Ovary (tissue), 9 donors: Measurements from ENCODE around the gene LAG3. TPM values are rescaled to one million over a fixed set of nuclear protein-coding genes. Genes with fewer than 3 reads are reported as not detected.
A peak's percentile ranks its signal among the peaks of the same experiment; 100 is the strongest.

ENCODE experiments used
- DNase-seq, 5 donors: peaks; one replicate each; pipeline ENCODE4 v3.0.0-alpha.2; 2019 to 2020
- H3K27ac ChIP-seq, 2 donors: fragments of 200-600 bp; one replicate each; pipeline versions ENCODE4 v1.5.1 to v1.8.0; 2019 to 2022
- H3K27me3 ChIP-seq: fragments of 200-600 bp; one replicate; pipeline ENCODE4 v1.8.0; 2022
- H3K36me3 ChIP-seq: fragments of 200-600 bp; sonication (generic); one replicate; pipeline ENCODE4 v1.5.1; 2019
- H3K4me1 ChIP-seq: one replicate; pipeline ENCODE4 v1.8.1; 2013; ENCODE audit warnings: mild to moderate bottlenecking, moderate library complexity; ENCODE audit not compliant: insufficient read depth
- H3K4me3 ChIP-seq: fragments of 200-600 bp; sonication (generic); one replicate; pipeline ENCODE4 v1.5.1; 2017
- H3K9me3 ChIP-seq, 2 donors: fragments of 200-600 bp in 1 of 2; sonication (generic) in 1 of 2; one replicate each; pipeline versions ENCODE4 v1.5.1 to v1.8.1; 2013 to 2019; ENCODE audit warnings: mild to moderate bottlenecking in 1 of 2, moderate library complexity in 1 of 2
- EP300 ChIP-seq: sonication (generic); formaldehyde crosslinking; IDR thresholded peaks from one replicate; pipeline ENCODE4 v1.6.1; 2017; ENCODE audit warnings: antibody characterized with exemption
- POLR2A ChIP-seq: fragments of 450-650 bp; IDR thresholded peaks from one replicate; pipeline ENCODE4 v1.6.1; 2017; ENCODE audit warnings: antibody characterized with exemption, mild to moderate bottlenecking, moderate library complexity
- WGBS, 3 donors: extraction: QIAGEN DNeasy Blood & Tissue Kit in 1 of 3; methylation state at CpG; one replicate each; pipeline versions ENCODE4 v1.1.5 to v1.1.7; 2013 to 2017; 5-methylcytosine and 5-hydroxymethylcytosine counted together
- intact Hi-C, 4 donors: fragments of 100-400 bp; cut with DNase I; formaldehyde crosslinking; loops; one replicate each; pipeline versions ENCODE4 v1.11.0 to v1.15.1; 2022 to 2023
- polyA plus RNA-seq, 2 donors: library from polyadenylated mRNA; stranded (reverse); fragments of 200-250 nt in 1 of 2; fragments of 350-450 nt in 1 of 2; fragmentation: Illumina TruSeq in 1 of 2; extraction: RNeasy Lipid Tissue Mini Kit (QIAGEN cat#74804) in 1 of 2; gene quantifications; one replicate each; pipeline ENCODE4 v1.2.3, GENCODE V29; 2013 to 2014
- total RNA-seq, 7 donors: library from RNA; depleted of rRNA in 2 of 7; stranded (reverse); fragments of >200 nt in 2 of 7; fragmentation: NEBNext Ultra II Directional in 3 of 7; extraction: Animal tissue kit (Norgen Biotek cat#: 25700) in 3 of 7; gene quantifications; one replicate each; pipeline versions ENCODE4 v1.1.0 to v1.2.4, GENCODE V29; 2016 to 2023
- TF ChIP-seq, protein P1 (sequence below), 3 donors: fragments of 450-650 bp in 2 of 3; fragments of 200-600 bp in 1 of 3; IDR thresholded peaks; one replicate each; pipeline versions ENCODE4 v1.5.1 to v1.8.0; 2016 to 2022; ENCODE audit warnings: antibody characterized with exemption in 3 of 3, mild to moderate bottlenecking in 1 of 3
- donor health status: DM: no; HTN: no; CAD: no; lungs with moderate emphysema.
- donor health status: DM: no; HTN: no; CAD: no.
- donor health status: Bipolar disorder and iron deficiency.
- donor health status: DM: yes; HTN: yes; CAD: no.
- donor health status: DM: no; HTN: no; CAD: no.
- donor health status: DM: yes; HTN: yes; CAD: no.

Gene LAG3
- total and polyA plus RNA-seq, 9 donors, result 4.7 to 21.8 (median 14.2) TPM

GRCh38 chr12:6763380-6763779, 8.9 kb upstream of the LAG3 start:
- H3K9me3 ChIP-seq, result no peaks in the 10 kb centered on the region
- no peak for DNase-seq
- no peaks in the 10 kb centered on the region for H3K27me3 ChIP-seq
- no peaks in the 10 kb centered on the region for H3K36me3 ChIP-seq
- H3K4me1 ChIP-seq, result peaks cover 17% of the 10 kb centered on the region
- WGBS, 3 donors, result 53 to 58% (median 55%) methylated on average over 4 of the region's 4 CpGs
- H3K27ac ChIP-seq, result peak overlapping the region; percentile 91 to 100
- intact Hi-C loops, result no loop called here
- H3K4me3 ChIP-seq, result peak overlapping the region; percentile 3
- TF ChIP-seq POLR2A, result no peak

GRCh38 chr12:6764011-6764828, 8.1 kb upstream of the LAG3 start:
- Histone ChIP-seq H3K27me3 (no peaks in the 10 kb centered on the region), H3K9me3 (no peaks in the 10 kb centered on the region), H3K4me3 (peak overlapping the region; percentile 68), H3K27ac (peak overlapping the region; percentile 91 to 100), H3K4me1 (peaks cover 23% of the 10 kb centered on the region), H3K36me3 (no peaks in the 10 kb centered on the region)
- DNase-seq, result peak; percentile 95 to 97 (median 96)
- no peak for TF ChIP-seq EP300
- TF ChIP-seq, protein P1, sequence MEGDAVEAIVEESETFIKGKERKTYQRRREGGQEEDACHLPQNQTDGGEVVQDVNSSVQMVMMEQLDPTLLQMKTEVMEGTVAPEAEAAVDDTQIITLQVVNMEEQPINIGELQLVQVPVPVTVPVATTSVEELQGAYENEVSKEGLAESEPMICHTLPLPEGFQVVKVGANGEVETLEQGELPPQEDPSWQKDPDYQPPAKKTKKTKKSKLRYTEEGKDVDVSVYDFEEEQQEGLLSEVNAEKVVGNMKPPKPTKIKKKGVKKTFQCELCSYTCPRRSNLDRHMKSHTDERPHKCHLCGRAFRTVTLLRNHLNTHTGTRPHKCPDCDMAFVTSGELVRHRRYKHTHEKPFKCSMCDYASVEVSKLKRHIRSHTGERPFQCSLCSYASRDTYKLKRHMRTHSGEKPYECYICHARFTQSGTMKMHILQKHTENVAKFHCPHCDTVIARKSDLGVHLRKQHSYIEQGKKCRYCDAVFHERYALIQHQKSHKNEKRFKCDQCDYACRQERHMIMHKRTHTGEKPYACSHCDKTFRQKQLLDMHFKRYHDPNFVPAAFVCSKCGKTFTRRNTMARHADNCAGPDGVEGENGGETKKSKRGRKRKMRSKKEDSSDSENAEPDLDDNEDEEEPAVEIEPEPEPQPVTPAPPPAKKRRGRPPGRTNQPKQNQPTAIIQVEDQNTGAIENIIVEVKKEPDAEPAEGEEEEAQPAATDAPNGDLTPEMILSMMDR (IDR thresholded peaks at IDR 0.05), result no peak
- TF ChIP-seq POLR2A, result no peak
- intact Hi-C loops, result no loop called here
- 0 to 1% (median 1%) methylated on average over 15 to 16 of the region's 16 CpGs for WGBS, 3 donors

DNA sequence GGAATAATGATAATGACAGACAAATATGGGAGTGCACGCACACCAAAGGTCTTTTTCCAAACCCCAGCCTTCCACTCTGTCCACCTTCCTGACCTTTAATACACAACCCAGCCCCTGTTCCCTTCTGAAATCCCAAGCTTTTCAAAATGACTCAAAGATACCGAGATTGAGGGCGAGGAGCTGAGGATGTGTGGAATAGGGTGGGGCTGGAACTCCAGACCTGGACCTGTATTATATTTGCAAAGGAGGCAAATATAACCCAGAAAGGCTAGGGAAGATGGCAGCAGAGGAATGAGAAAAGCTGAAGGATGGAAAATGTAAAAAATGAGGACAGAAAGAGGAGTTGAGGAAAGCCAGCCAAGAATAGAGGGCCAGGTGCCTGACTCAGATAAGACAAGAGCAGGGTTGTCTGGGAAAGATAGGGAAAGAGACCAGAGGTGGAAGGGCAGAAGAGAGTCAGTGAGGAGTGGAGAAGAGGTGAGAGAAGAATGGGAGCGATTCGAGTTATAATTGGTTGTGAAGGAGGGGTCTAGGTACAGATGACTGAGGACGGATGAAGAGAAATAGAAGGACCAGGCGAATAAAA, 7.2 kb upstream of the LAG3 start:
- peak overlapping the region; percentile 68 for H3K4me3 ChIP-seq
- no peaks in the 10 kb centered on the region for H3K36me3 ChIP-seq
- no peaks in the 10 kb centered on the region for H3K9me3 ChIP-seq
- H3K27ac ChIP-seq, result peak overlapping the region; percentile 91 to 100
- no peak for DNase-seq
- intact Hi-C loops, result no loop called here
- peaks cover 23% of the 10 kb centered on the region for H3K4me1 ChIP-seq
- TF ChIP-seq POLR2A, result no peak
- no peak for TF ChIP-seq EP300
- TF ChIP-seq, protein P1 (IDR thresholded peaks at IDR 0.05), result no peak
- 10 to 16% (median 15%) methylated on average over 7 of the region's 7 CpGs for WGBS, 3 donors
- H3K27me3 ChIP-seq, result no peaks in the 10 kb centered on the region

DNA sequence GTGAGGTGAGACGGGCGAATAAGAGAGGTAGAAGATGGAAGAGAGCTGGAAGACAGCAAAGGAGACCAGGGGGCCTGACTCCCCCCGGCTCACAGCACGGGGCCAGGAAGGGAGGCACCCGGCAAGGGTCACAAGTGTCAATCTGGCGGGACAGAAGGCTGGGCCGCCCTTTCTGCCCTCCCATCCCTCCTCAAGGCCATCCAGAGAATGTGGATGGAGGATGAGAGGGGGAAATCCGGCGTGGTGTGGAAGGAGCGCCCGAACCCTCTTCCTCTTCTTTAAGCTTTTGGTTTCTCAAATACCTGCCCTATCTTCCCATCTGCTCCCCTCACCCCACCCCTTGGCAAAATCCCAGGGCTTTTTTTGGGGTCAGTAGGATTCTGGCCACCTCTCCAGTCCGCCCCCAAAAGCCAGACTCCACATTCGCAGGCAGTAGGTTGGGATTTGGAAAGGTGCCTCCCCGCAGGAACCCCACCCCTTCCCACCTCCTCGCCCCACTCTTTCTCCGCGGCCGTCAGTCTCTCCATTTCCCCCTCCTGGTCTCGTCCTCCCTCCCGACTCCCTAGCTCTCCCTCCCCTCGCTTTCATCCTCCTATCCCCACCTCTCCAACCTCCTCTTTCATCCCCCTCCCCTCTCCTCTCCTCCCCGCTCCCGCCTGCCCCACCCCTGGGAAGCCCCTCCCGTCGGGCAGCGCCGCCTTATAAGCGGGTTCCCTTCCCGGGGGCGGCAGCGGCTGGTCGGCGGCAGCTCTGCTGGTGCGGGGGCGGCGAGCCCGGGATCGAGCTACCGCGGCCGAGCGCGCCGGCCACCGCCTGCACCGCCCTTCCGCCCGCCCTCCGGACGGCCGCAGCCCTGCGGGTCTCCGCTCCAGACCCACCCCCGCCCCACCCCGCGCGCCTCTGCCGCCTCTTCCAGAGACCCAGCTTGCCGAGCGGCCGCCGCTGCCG, 6.4 kb upstream of the LAG3 start, which contains the start of gene PTMS:
Gene PTMS (plus strand): TSS at position 730 of the 948 bp plus-strand sequence. CDS start 343 bp downstream, outside the sequence.
- Histone ChIP-seq H3K27me3 (no peaks in the 10 kb centered on the region), H3K36me3 (no peaks in the 10 kb centered on the region), H3K4me1 (peaks cover 23% of the 10 kb centered on the region), H3K27ac (peak within 1 kb of the TSS; percentile 91 to 100), H3K9me3 (no peaks in the 10 kb centered on the region), H3K4me3 (peak within 1 kb of the TSS; percentile 68)
- intact Hi-C loops, result loop anchor here in 2 of 4 donors (2.0 kb wide), 1 partner anchor 13 kb away; the partner anchor contains the start of gene MLF2 (in 2 of the 2)
- DNase-seq, result peak; percentile 91 to 93 (median 91)
- no peak for TF ChIP-seq EP300
- TF ChIP-seq, protein P1 (IDR thresholded peaks at IDR 0.05), result no peak
- TF ChIP-seq POLR2A, result peak; percentile 88
- WGBS, 3 donors, result 0 to 2% (median 1%) methylated on average over 39 to 63 of the region's 63 CpGs
